ENCODE results near the gene SPECC1L. TPM values are rescaled to one million over a fixed set of nuclear protein-coding genes. Genes with fewer than 3 reads are reported as not detected.
"Not testable (repeated sequence)": the region's sequence is repeated elsewhere in the genome, so short reads cannot be mapped to it uniquely, and the experiment has no call there.

Gene SPECC1L
- total RNA-seq, 1 donor from 2014 or later: 25.0 TPM

GRCh38 chr22:24284747-24285203, 14.1 kb downstream of the SPECC1L start:
- FAIRE-seq (no peak), DNase-seq (ENCODE audit: low read depth) (peak; percentile 44)

GRCh38 chr22:24285245-24285644, 14.6 kb downstream of the SPECC1L start:
- H3K27me3 ChIP-seq (ENCODE audit: control insufficient read depth, insufficient read depth, low read length): no peaks in the 10 kb centered on the region
- no peak for TF ChIP-seq CTCF (IDR thresholded peaks at IDR 0.05; ENCODE audit: insufficient read depth, low read length, severe bottlenecking)
- DNase-seq (ENCODE audit: low read depth) (no peak), FAIRE-seq (no peak)
- peaks cover 1% of the 10 kb centered on the region for H3K36me3 ChIP-seq (ENCODE audit: control insufficient read depth, insufficient read depth, low read length)
- no peak overlapping the region for H3K4me3 ChIP-seq (ENCODE audit: low read depth, low read length)

More at GRCh38 chr22:24284747-24285203, 14.1 kb downstream of the SPECC1L start:
- no peaks in the 10 kb centered on the region for H3K27me3 ChIP-seq (ENCODE audit: control insufficient read depth, insufficient read depth, low read length)
- TF ChIP-seq CTCF (IDR thresholded peaks at IDR 0.05; ENCODE audit: insufficient read depth, low read length, severe bottlenecking): no peak
- H3K36me3 ChIP-seq (ENCODE audit: control insufficient read depth, insufficient read depth, low read length): peaks cover 1% of the 10 kb centered on the region
- H3K4me3 ChIP-seq (ENCODE audit: low read depth, low read length): no peak overlapping the region

- H3K27me3 ChIP-seq (ENCODE audit: control insufficient read depth, insufficient read depth, low read length); H3K4me3 ChIP-seq (ENCODE audit: low read depth, low read length); FAIRE-seq; H3K36me3 ChIP-seq (ENCODE audit: control insufficient read depth, insufficient read depth, low read length); DNase-seq (ENCODE audit: low read depth): not testable (repeated sequence)
These were observed 16.6 kb downstream of the SPECC1L start for GRCh38 chr22:24287212-24287611.

- H3K36me3 ChIP-seq (ENCODE audit: control insufficient read depth, insufficient read depth, low read length); DNase-seq (ENCODE audit: low read depth); FAIRE-seq; H3K4me3 ChIP-seq (ENCODE audit: low read depth, low read length); H3K27me3 ChIP-seq (ENCODE audit: control insufficient read depth, insufficient read depth, low read length): not testable (repeated sequence)
These were observed 17.2 kb downstream of the SPECC1L start for GRCh38 chr22:24287801-24288200.

- no peak overlapping the region for H3K4me3 ChIP-seq (ENCODE audit: low read depth, low read length)
- no peak for FAIRE-seq
- DNase-seq (ENCODE audit: low read depth): peak; percentile 21
- no peaks in the 10 kb centered on the region for H3K36me3 ChIP-seq (ENCODE audit: control insufficient read depth, insufficient read depth, low read length)
- H3K27me3 ChIP-seq (ENCODE audit: control insufficient read depth, insufficient read depth, low read length): no peaks in the 10 kb centered on the region
- no peak for TF ChIP-seq CTCF (IDR thresholded peaks at IDR 0.05; ENCODE audit: insufficient read depth, low read length, severe bottlenecking)
These were observed 18.5 kb downstream of the SPECC1L start for GRCh38 chr22:24289114-24289513.

- H3K4me3 ChIP-seq (ENCODE audit: low read depth, low read length): no peak overlapping the region
- DNase-seq (ENCODE audit: low read depth) (no peak), FAIRE-seq (no peak)
- no peaks in the 10 kb centered on the region for H3K27me3 ChIP-seq (ENCODE audit: control insufficient read depth, insufficient read depth, low read length)
- no peak for TF ChIP-seq CTCF (IDR thresholded peaks at IDR 0.05; ENCODE audit: insufficient read depth, low read length, severe bottlenecking)
- H3K36me3 ChIP-seq (ENCODE audit: control insufficient read depth, insufficient read depth, low read length): no peaks in the 10 kb centered on the region
These were observed 19.1 kb downstream of the SPECC1L start for GRCh38 chr22:24289741-24290163.

- H3K27me3 ChIP-seq (ENCODE audit: control insufficient read depth, insufficient read depth, low read length): no peaks in the 10 kb centered on the region
- DNase-seq (ENCODE audit: low read depth) (no peak), FAIRE-seq (no peak)
- TF ChIP-seq CTCF (IDR thresholded peaks at IDR 0.05; ENCODE audit: insufficient read depth, low read length, severe bottlenecking): no peak
- H3K36me3 ChIP-seq (ENCODE audit: control insufficient read depth, insufficient read depth, low read length): no peaks in the 10 kb centered on the region
- H3K4me3 ChIP-seq (ENCODE audit: low read depth, low read length): no peak overlapping the region
These were observed 19.8 kb downstream of the SPECC1L start for GRCh38 chr22:24290459-24290858.

Measured in bronchial epithelial cell (primary cell).